H9 (cell line): ENCODE data around the gene LRRFIP1. TPM values are rescaled to one million over a fixed set of nuclear protein-coding genes. Genes with fewer than 3 reads are reported as not detected.

ENCODE experiments used
- DNase-seq: peaks from one replicate; pipeline ENCODE4 v3.0.0-alpha.2; 2017
- H2AFZ ChIP-seq: one replicate; pipeline ENCODE4 v1.6.1; 2013; ENCODE audit warnings: mild to moderate bottlenecking, low read length, control low read depth, moderate library complexity
- H2AK5ac ChIP-seq: 2 replicates; pipeline ENCODE4 v1.6.1; 2013; ENCODE audit warnings: low read length, control low read depth, mixed read lengths; ENCODE audit not compliant: insufficient read length
- H2BK120ac ChIP-seq: one replicate; pipeline ENCODE4 v1.6.1; 2013; ENCODE audit warnings: low read depth, mild to moderate bottlenecking, low read length, control low read depth, inconsistent platforms; ENCODE audit not compliant: poor library complexity, severe bottlenecking
- H2BK12ac ChIP-seq: 2 replicates; pipeline ENCODE4 v1.6.1; 2013; ENCODE audit warnings: low read length, control low read depth, mixed read lengths, low read depth; ENCODE audit not compliant: insufficient read length
- H2BK15ac ChIP-seq: 2 replicates; pipeline ENCODE4 v1.6.1; 2013; ENCODE audit warnings: low read depth, low read length, control low read depth
- H2BK20ac ChIP-seq: one replicate; pipeline ENCODE4 v1.6.1; 2013; ENCODE audit warnings: low read depth, mild to moderate bottlenecking, low read length, control low read depth, inconsistent platforms; ENCODE audit not compliant: poor library complexity, severe bottlenecking
- H2BK5ac ChIP-seq: 2 replicates; pipeline ENCODE4 v1.6.1; 2013; ENCODE audit warnings: low read length, control low read depth, mixed read lengths; ENCODE audit not compliant: insufficient read length
- H3K14ac ChIP-seq: 2 replicates; pipeline ENCODE4 v1.6.1; 2013; ENCODE audit warnings: low read length, control low read depth; ENCODE audit not compliant: insufficient read depth
- H3K18ac ChIP-seq: 2 replicates; pipeline ENCODE4 v1.6.1; 2013; ENCODE audit warnings: low read depth, mild to moderate bottlenecking, mixed read lengths, low read length, control low read depth; ENCODE audit not compliant: insufficient read length
- H3K23ac ChIP-seq: 2 replicates; pipeline ENCODE4 v1.6.1; 2013; ENCODE audit warnings: low read length, control low read depth, mixed read lengths, low read depth; ENCODE audit not compliant: insufficient read length
- H3K23me2 ChIP-seq: 2 replicates; pipeline ENCODE4 v1.6.1; 2013; ENCODE audit warnings: low read depth, mild to moderate bottlenecking, mixed read lengths, low read length, control low read depth; ENCODE audit not compliant: insufficient read length, poor library complexity, severe bottlenecking
- H3K27ac ChIP-seq: 2 replicates; pipeline ENCODE4 v1.5.1; 2013; ENCODE audit warnings: low read length, control low read depth, mixed read lengths, low read depth; ENCODE audit not compliant: insufficient read length
- H3K27me3 ChIP-seq: 2 replicates; pipeline ENCODE4 v1.6.1; 2013; ENCODE audit warnings: low read length, control low read depth, inconsistent platforms; ENCODE audit not compliant: insufficient read depth
- H3K4ac ChIP-seq: 2 replicates; pipeline ENCODE4 v1.6.1; 2013; ENCODE audit warnings: low read depth, mild to moderate bottlenecking, control low read depth, inconsistent platforms, low read length, moderate library complexity
- H3K4me1 ChIP-seq: 2 replicates; pipeline ENCODE4 v1.6.1; 2013; ENCODE audit warnings: low read length, control low read depth, inconsistent platforms; ENCODE audit not compliant: insufficient read depth
- H3K4me2 ChIP-seq: 2 replicates; pipeline ENCODE4 v1.6.1; 2013; ENCODE audit warnings: low read length, control low read depth, mixed read lengths; ENCODE audit not compliant: insufficient read length, insufficient read depth
- H3K56ac ChIP-seq: 2 replicates; pipeline ENCODE4 v1.6.1; 2013; ENCODE audit warnings: low read depth, mild to moderate bottlenecking, mixed read lengths, low read length, control low read depth; ENCODE audit not compliant: insufficient read length
- H3K79me1 ChIP-seq: 2 replicates; pipeline ENCODE4 v1.6.1; 2013; ENCODE audit warnings: low read depth, mild to moderate bottlenecking, moderate library complexity, low read length, control low read depth, inconsistent platforms; ENCODE audit not compliant: insufficient read depth, poor library complexity, severe bottlenecking
- H3K79me2 ChIP-seq: 2 replicates; pipeline ENCODE4 v1.6.1; 2013; ENCODE audit warnings: low read length, control low read depth, inconsistent platforms; ENCODE audit not compliant: insufficient read depth
- H3K9ac ChIP-seq: 2 replicates; pipeline ENCODE4 v1.6.1; 2013; ENCODE audit warnings: low read length, control low read depth, mixed read lengths; ENCODE audit not compliant: insufficient read length; ENCODE audit errors: extremely low read depth
- H3K9me3 ChIP-seq: one replicate; pipeline ENCODE4 v1.6.1; 2013; ENCODE audit warnings: low read depth, low read length, inconsistent platforms; ENCODE audit not compliant: control insufficient read depth
- H3T11ph ChIP-seq: one replicate; pipeline ENCODE4 v1.6.1; 2013; ENCODE audit warnings: mild to moderate bottlenecking, low read length, control low read depth, inconsistent platforms
- H4K20me1 ChIP-seq: one replicate; pipeline ENCODE4 v1.6.1; 2013; ENCODE audit not compliant: control insufficient read depth, insufficient read length, insufficient read depth
- H4K5ac ChIP-seq: 2 replicates; pipeline ENCODE4 v1.6.1; 2013; ENCODE audit warnings: low read depth, mild to moderate bottlenecking, mixed read lengths, low read length, control low read depth; ENCODE audit not compliant: insufficient read length
- H4K8ac ChIP-seq: replicated peaks from 2 replicates; pipeline ENCODE4 v1.6.1; 2013; ENCODE audit warnings: low read length, control low read depth, mixed read lengths, low read depth; ENCODE audit not compliant: insufficient read length
- H4K91ac ChIP-seq: 2 replicates; pipeline ENCODE4 v1.6.1; 2013; ENCODE audit warnings: low read depth, mild to moderate bottlenecking, moderate library complexity, mixed read lengths, low read length, control low read depth; ENCODE audit not compliant: insufficient read length
- H3K27ac Mint-ChIP-seq, 3 experiments: 2 replicates in 2 of 3; 3 replicates in 1 of 3; pipeline ENCODE4 v1.8.0; 2020 to 2021; ENCODE audit warnings: mixed read lengths in 3 of 3, mild to moderate bottlenecking in 1 of 3, moderate library complexity in 1 of 3
- H3K27me3 Mint-ChIP-seq: 2 replicates; pipeline ENCODE4 v1.8.0; 2021; ENCODE audit warnings: low read depth, mild to moderate bottlenecking, moderate library complexity, mixed read lengths
- H3K36me3 Mint-ChIP-seq, 3 experiments: 2 replicates in 2 of 3; 3 replicates in 1 of 3; pipeline ENCODE4 v1.8.0; 2020 to 2021; ENCODE audit warnings: low read depth in 3 of 3, mixed read lengths in 3 of 3; ENCODE audit not compliant: insufficient read depth in 1 of 3
- H3K4me1 Mint-ChIP-seq, 2 experiments: 2 replicates each; pipeline ENCODE4 v1.8.0; 2020; ENCODE audit warnings: mixed read lengths in 2 of 2
- H3K4me3 Mint-ChIP-seq, 2 experiments: 2 replicates in 1 of 2; 3 replicates in 1 of 2; pipeline ENCODE4 v1.8.0; 2020 to 2021; ENCODE audit warnings: mild to moderate bottlenecking in 2 of 2, mixed read lengths in 2 of 2, moderate library complexity in 1 of 2
- H3K9me3 Mint-ChIP-seq, 2 experiments: 2 replicates in 1 of 2; 3 replicates in 1 of 2; pipeline ENCODE4 v1.8.0; 2020; ENCODE audit warnings: mild to moderate bottlenecking in 2 of 2, mixed read lengths in 2 of 2, moderate library complexity in 1 of 2
- WGBS: extraction: QIAGEN DNeasy Blood & Tissue Kit; methylation state at CpG from one replicate; pipeline ENCODE4 v1.1.7; 2013; ENCODE audit warnings: missing lambda C conversion rate, low lambda C conversion rate, mixed read lengths; ENCODE audit not compliant: insufficient read length; ENCODE audit errors: extremely low coverage; 5-methylcytosine and 5-hydroxymethylcytosine counted together
- total RNA-seq: library from RNA; stranded (reverse); gene quantifications from 2 replicates; pipeline ENCODE4 v1.2.1, GENCODE V29; 2021
- TF ChIP-seq, protein P1 (sequence below): fragments of 200-600 bp; sonication (generic); conservative IDR thresholded peaks from 3 replicates; pipeline ENCODE4 v1.8.0; 2021; ENCODE audit warnings: antibody characterized with exemption, mild to moderate bottlenecking

Gene LRRFIP1
- total RNA-seq, 1 experiment from 2014 or later, result 38.5 TPM

DNA sequence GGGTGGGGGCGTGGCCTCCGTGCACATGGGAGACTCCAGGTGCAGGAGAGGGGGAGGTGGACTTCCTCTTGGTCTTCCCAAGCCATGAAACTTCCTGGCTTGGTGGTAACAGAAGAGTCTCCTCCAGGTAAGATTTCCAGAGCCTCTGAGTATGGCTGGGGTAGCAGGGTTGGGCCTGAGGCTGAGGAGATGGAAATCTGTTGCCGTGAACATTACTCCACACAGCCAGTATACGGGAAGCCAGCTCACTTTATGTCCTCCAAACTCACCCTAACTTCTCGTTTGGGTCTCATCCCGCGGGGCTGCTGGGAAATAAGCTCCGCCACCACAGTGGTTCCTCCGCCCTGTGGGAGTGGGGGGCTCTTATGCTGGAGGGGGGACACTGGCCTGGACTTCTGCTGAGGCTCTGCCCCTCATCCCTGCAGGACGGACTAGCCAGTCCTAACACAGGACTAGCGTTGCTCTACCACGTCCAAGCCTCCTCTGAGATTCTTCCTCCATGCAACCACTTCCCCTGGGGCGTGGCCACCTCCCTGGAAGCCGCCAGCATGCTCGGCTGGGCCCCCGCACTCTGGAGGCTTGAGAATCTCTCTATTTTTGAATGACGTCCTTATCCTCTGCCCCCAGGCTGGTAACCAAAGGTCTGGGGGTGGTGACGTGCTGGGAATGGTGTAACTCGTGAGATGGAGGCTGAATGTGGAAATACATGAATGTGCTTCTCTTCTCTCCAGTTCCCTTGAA, 36.1 kb upstream of the LRRFIP1 start:
- Histone ChIP-seq H3K18ac (peak overlapping the region; percentile 43), H3K4me1 (peaks cover 18% of the 10 kb centered on the region; the same call in 1 of the 2 replicates), H2BK5ac (no peak overlapping the region), H3K14ac (peak overlapping the region; percentile 45), H4K5ac (no peak overlapping the region), H3K9me3 (no peaks in the 10 kb centered on the region), H3K79me2 (peaks cover 31% of the 10 kb centered on the region; the same call in 1 of the 2 replicates), H3K9ac (peak overlapping the region; percentile 12), H3K27me3 (no peaks in the 10 kb centered on the region), H2AFZ (no peak overlapping the region), H3K56ac (no peak overlapping the region), H3K23me2 (peaks cover 4% of the 10 kb centered on the region), H4K20me1 (no peaks in the 10 kb centered on the region), H3K23ac (no peak overlapping the region), H2AK5ac (no peak overlapping the region), H3K4me2 (peak overlapping the region; percentile 99), H3K27ac (peak overlapping the region; percentile 32), H4K8ac (no peak overlapping the region), H4K91ac (no peak overlapping the region), H2BK120ac (no peak overlapping the region), H2BK12ac (no peak overlapping the region), H3K79me1 (peaks cover 5% of the 10 kb centered on the region), H3K4ac (no peak overlapping the region), H2BK20ac (no peak overlapping the region), H3T11ph (no peak overlapping the region), H2BK15ac (no peak overlapping the region)
- no CpG with 5 or more reads among the region's 19 CpGs for WGBS
- Mint-ChIP-seq H3K4me1 (peaks cover 74 to 83% of the 10 kb centered on the region in 2 experiments), H3K27ac (peak overlapping the region; percentile 62 to 95 (median 86); a peak in 4 of 7 replicates), H3K27me3 (no peaks in the 10 kb centered on the region), H3K36me3 (peaks cover 4 to 11% (median 5%) of the 10 kb centered on the region in 3 experiments; a peak in 6 of 7 replicates), H3K9me3 (0 out of 5 replicates have a peak, but pooled peaks cover 0 to 4% of the 10 kb centered on the region in 2 experiments), H3K4me3 (peak overlapping the region; percentile 70; a peak in 4 of 5 replicates)
- TF ChIP-seq, protein P1, sequence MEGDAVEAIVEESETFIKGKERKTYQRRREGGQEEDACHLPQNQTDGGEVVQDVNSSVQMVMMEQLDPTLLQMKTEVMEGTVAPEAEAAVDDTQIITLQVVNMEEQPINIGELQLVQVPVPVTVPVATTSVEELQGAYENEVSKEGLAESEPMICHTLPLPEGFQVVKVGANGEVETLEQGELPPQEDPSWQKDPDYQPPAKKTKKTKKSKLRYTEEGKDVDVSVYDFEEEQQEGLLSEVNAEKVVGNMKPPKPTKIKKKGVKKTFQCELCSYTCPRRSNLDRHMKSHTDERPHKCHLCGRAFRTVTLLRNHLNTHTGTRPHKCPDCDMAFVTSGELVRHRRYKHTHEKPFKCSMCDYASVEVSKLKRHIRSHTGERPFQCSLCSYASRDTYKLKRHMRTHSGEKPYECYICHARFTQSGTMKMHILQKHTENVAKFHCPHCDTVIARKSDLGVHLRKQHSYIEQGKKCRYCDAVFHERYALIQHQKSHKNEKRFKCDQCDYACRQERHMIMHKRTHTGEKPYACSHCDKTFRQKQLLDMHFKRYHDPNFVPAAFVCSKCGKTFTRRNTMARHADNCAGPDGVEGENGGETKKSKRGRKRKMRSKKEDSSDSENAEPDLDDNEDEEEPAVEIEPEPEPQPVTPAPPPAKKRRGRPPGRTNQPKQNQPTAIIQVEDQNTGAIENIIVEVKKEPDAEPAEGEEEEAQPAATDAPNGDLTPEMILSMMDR, result no peak
- DNase-seq, result peak; percentile 93
